HepG2 (cell line): Measurements from ENCODE around the gene ZKSCAN4. TPM values are rescaled to one million over a fixed set of nuclear protein-coding genes. Genes with fewer than 3 reads are reported as not detected.

Experiments used
- BORCS8-MEF2B ChIP-seq: sonication (generic); formaldehyde crosslinking; IDR thresholded peaks from 2 replicates; pipeline ENCODE4 v1.8.0; 2022; ENCODE audit warnings: mild to moderate bottlenecking, missing genetic modification reagents
- GABPA ChIP-seq, 2 experiments: IDR thresholded peaks; 2 replicates each; pipeline ENCODE4 v1.6.1; 2011 to 2016; ENCODE audit warnings: low read depth in 2 of 2, low read length in 1 of 2, missing biosample characterization in 1 of 2, missing genetic modification characterization in 1 of 2
- JARID2 ChIP-seq: sonication (generic); formaldehyde crosslinking; IDR thresholded peaks from 2 replicates; pipeline ENCODE4 v1.8.1; 2023; ENCODE audit warnings: missing genetic modification reagents, inconsistent platforms; ENCODE audit not compliant: insufficient replicate concordance
- KMT2A ChIP-seq: sonication (generic); formaldehyde crosslinking; IDR thresholded peaks from 2 replicates; pipeline ENCODE4 v1.4.0; 2020; ENCODE audit warnings: missing genetic modification reagents
- PLRG1 ChIP-seq: fragments of 450-650 bp; conservative IDR thresholded peaks from 2 replicates; pipeline ENCODE4 v1.6.1; 2016
- POLR2A ChIP-seq, 2 experiments: IDR thresholded peaks; 2 replicates each; pipeline ENCODE4 v1.6.1; 2011; ENCODE audit warnings: low read depth in 2 of 2, low read length in 2 of 2, mild to moderate bottlenecking in 1 of 2, moderate library complexity in 1 of 2; ENCODE audit not compliant: insufficient read depth in 1 of 2
- SIN3B ChIP-seq: fragments of 150-350 bp; IDR thresholded peaks from 2 replicates; pipeline ENCODE4 v1.6.1; 2014; ENCODE audit warnings: low read length
- SOX6 ChIP-seq, 2 experiments: fragments of 450-650 bp in 1 of 2; sonication (generic) in 1 of 2; formaldehyde crosslinking in 1 of 2; IDR thresholded peaks; 2 replicates each; pipeline versions ENCODE4 v1.4.0 to v1.6.1; 2017 to 2020; ENCODE audit warnings: antibody characterized with exemption in 1 of 2, mild to moderate bottlenecking in 1 of 2, missing genetic modification reagents in 1 of 2
- TCF7 ChIP-seq: sonication (generic); IDR thresholded peaks from 2 replicates; pipeline ENCODE4 v1.6.1; 2016; ENCODE audit warnings: antibody characterized with exemption, low read depth
- ZC3H4 ChIP-seq: sonication (generic); formaldehyde crosslinking; IDR thresholded peaks from 2 replicates; pipeline ENCODE4 v1.4.0; 2020; ENCODE audit warnings: missing genetic modification reagents, borderline replicate concordance
- ZFY ChIP-seq: sonication (generic); formaldehyde crosslinking; IDR thresholded peaks from 2 replicates; pipeline ENCODE4 v1.4.0; 2020; ENCODE audit warnings: missing genetic modification reagents
- ZNF274 ChIP-seq: sonication (generic); formaldehyde crosslinking; IDR thresholded peaks from 2 replicates; pipeline ENCODE4 v1.5.1; 2020; ENCODE audit warnings: mild to moderate bottlenecking, missing genetic modification reagents
- ZNF547 ChIP-seq: sonication (generic); formaldehyde crosslinking; IDR thresholded peaks from 2 replicates; pipeline ENCODE4 v1.5.1; 2020; ENCODE audit warnings: mild to moderate bottlenecking, missing genetic modification reagents
- ZNF788 ChIP-seq: sonication (generic); formaldehyde crosslinking; IDR thresholded peaks from 2 replicates; pipeline ENCODE4 v1.5.0; 2020; ENCODE audit warnings: mild to moderate bottlenecking, missing genetic modification reagents, borderline replicate concordance
- ZNF839 ChIP-seq: sonication (generic); formaldehyde crosslinking; IDR thresholded peaks from 2 replicates; pipeline ENCODE4 v1.4.0; 2020; ENCODE audit warnings: missing genetic modification reagents, mild to moderate bottlenecking, borderline replicate concordance
- ZSCAN12 ChIP-seq: sonication (generic); formaldehyde crosslinking; IDR thresholded peaks from 2 replicates; pipeline ENCODE4 v1.9.0; 2021; ENCODE audit warnings: mild to moderate bottlenecking, missing genetic modification reagents
- ZSCAN20 ChIP-seq: sonication (generic); formaldehyde crosslinking; IDR thresholded peaks from 2 replicates; pipeline ENCODE4 v1.4.0; 2020; ENCODE audit warnings: missing genetic modification reagents, mild to moderate bottlenecking, borderline replicate concordance
- ZSCAN25 ChIP-seq: sonication (generic); formaldehyde crosslinking; IDR thresholded peaks from 2 replicates; pipeline ENCODE4 v1.8.0; 2022; ENCODE audit warnings: mild to moderate bottlenecking, missing genetic modification reagents
- polyA plus RNA-seq, 8 experiments: library from polyadenylated mRNA; depleted of rRNA in 3 of 8; stranded (reverse) in 7 of 8; unstranded in 1 of 8; fragments of >200 nt; fragmentation: Illumina TruSeq in 4 of 8; extraction: Trizol in 4 of 8; gene quantifications; 2 replicates each; pipeline versions ENCODE4 v1.2.1 to v1.2.3, GENCODE V29; 2011 to 2016; ENCODE audit warnings: low read depth in 4 of 8, missing spikeins in 1 of 8, mixed read lengths in 1 of 8; ENCODE audit not compliant: insufficient read depth in 1 of 8
- total RNA-seq, 5 experiments: library from RNA; depleted of rRNA; stranded (reverse); fragments of >200 nt; fragmentation: Illumina TruSeq; extraction: Trizol; gene quantifications; 2 replicates each; pipeline ENCODE4 v1.2.3, GENCODE V29; 2016; ENCODE audit warnings: low read depth in 1 of 5
- TF ChIP-seq, protein P1 (sequence below): sonication (generic); formaldehyde crosslinking; IDR thresholded peaks from 2 replicates; pipeline ENCODE4 v1.4.0; 2020; ENCODE audit warnings: mild to moderate bottlenecking, missing genetic modification reagents
- TF ChIP-seq, protein P2 (sequence below): sonication (generic); formaldehyde crosslinking; IDR thresholded peaks from 2 replicates; pipeline ENCODE4 v1.4.0; 2020; ENCODE audit warnings: missing genetic modification reagents, mild to moderate bottlenecking, borderline replicate concordance
- TF ChIP-seq, protein P3 (sequence below): sonication (generic); formaldehyde crosslinking; IDR thresholded peaks from 2 replicates; pipeline ENCODE4 v1.8.0; 2022; ENCODE audit warnings: mild to moderate bottlenecking, missing genetic modification reagents, borderline replicate concordance
- TF ChIP-seq, protein P4 (sequence below): sonication (generic); formaldehyde crosslinking; conservative IDR thresholded peaks from 2 replicates; pipeline ENCODE4 v1.8.0; 2022; ENCODE audit warnings: low read depth, missing genetic modification reagents
- TF ChIP-seq, protein P5 (sequence below): sonication (generic); formaldehyde crosslinking; IDR thresholded peaks from 2 replicates; pipeline ENCODE4 v1.4.0; 2020; ENCODE audit warnings: missing genetic modification reagents

ZKSCAN4 gene
- total and polyA plus RNA-seq, 2 of the 13 experiments (the other 11 are each of a cell fraction or from before 2014, with no cell fraction given): 2.9 to 7.8 TPM

DNA sequence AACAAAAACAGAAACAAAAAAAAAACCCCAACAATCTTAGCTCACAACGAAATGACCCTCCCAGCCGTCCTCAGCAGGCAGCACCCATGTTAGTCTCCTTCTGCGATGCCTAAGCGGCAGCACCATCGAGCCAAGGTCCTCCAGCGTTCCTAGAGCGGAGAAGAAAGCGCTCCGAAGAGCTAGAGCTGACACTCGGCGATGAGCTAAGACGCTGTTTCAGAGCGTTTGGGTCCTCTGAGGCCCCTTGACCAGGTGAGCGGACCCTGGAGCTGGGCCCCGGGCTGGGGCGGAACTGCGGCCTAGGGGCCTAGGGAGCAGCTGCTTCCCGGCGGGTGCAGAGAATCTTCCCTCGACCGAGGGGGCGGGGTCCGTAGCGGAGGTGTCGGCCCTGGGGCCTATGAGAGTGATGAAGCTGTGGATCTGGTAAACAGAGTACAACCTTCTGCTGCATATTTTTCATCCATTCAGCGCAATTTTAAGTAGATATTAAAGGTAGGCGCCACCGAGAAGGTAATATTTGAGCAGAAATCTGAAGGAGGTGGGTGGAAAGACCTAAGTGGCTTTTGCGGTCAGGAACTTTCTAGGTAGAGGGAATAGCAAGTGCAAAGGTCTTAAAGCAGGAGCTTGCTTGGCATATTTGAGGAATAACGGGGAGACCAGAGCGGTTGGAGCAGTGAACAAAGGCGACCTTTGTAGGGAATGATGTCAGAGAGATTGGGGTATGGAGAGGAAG is 15.1 kb upstream of the ZKSCAN4 start, which contains the start of gene ZSCAN26 (continued):
- TF ChIP-seq ZC3H4 (CRISPR knock-in tag) (0 out of 2 replicates have a peak, but pooled peaks have one; percentile 30), SIN3B (peak; percentile 30; the same call in 1 of the 2 replicates), GABPA (IDR thresholded peaks at IDR 0.05; ENCODE audit: low read depth, low read length) (peak; percentile 33; the same call in 1 of the 2 replicates), GABPA (CRISPR knock-in tag; IDR thresholded peaks at IDR 0.05; ENCODE audit: low read depth) (peak; percentile 88), ZFY (CRISPR knock-in tag) (peak; percentile 100), ZSCAN12 (CRISPR knock-in tag) (0 out of 2 replicates have a peak, but pooled peaks have one; percentile 57), SOX6 (IDR thresholded peaks at IDR 0.05) (no peak), SOX6 (CRISPR knock-in tag; IDR thresholded peaks at IDR 0.05) (peak; percentile 66; the same call in 1 of the 2 replicates), ZNF839 (CRISPR knock-in tag) (peak; percentile 69; the same call in 1 of the 2 replicates), ZNF274 (CRISPR knock-in tag) (peak; percentile 92), ZNF788 (peak; percentile 65; the same call in 1 of the 2 replicates), BORCS8-MEF2B (CRISPR knock-in tag) (peak; percentile 96), ZNF547 (CRISPR knock-in tag) (peak; percentile 94), JARID2 (peak; percentile 71), ZSCAN25 (CRISPR knock-in tag) (peak; percentile 52; the same call in 1 of the 2 replicates), TCF7 (no peak), KMT2A (peak; percentile 97), POLR2A (IDR thresholded peaks at IDR 0.05; ENCODE audit: insufficient read depth in 1 of 2, low read depth in 2 of 2, low read length in 2 of 2) (peak; percentile 79 to 81), PLRG1 (no peak), ZSCAN20 (CRISPR knock-in tag) (peak; percentile 80; the same call in 1 of the 2 replicates)
- TF ChIP-seq, protein P1, sequence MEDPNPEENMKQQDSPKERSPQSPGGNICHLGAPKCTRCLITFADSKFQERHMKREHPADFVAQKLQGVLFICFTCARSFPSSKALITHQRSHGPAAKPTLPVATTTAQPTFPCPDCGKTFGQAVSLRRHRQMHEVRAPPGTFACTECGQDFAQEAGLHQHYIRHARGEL (CRISPR knock-in tag): no peak
- TF ChIP-seq, protein P2, sequence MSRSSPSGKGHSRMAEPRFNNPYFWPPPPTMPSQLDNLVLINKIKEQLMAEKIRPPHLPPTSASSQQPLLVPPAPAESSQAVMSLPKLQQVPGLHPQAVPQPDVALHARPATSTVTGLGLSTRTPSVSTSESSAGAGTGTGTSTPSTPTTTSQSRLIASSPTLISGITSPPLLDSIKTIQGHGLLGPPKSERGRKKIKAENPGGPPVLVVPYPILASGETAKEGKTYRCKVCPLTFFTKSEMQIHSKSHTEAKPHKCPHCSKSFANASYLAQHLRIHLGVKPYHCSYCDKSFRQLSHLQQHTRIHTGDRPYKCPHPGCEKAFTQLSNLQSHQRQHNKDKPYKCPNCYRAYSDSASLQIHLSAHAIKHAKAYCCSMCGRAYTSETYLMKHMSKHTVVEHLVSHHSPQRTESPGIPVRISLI: peak; percentile 36; the same call in 1 of the 2 replicates
- TF ChIP-seq, protein P3, sequence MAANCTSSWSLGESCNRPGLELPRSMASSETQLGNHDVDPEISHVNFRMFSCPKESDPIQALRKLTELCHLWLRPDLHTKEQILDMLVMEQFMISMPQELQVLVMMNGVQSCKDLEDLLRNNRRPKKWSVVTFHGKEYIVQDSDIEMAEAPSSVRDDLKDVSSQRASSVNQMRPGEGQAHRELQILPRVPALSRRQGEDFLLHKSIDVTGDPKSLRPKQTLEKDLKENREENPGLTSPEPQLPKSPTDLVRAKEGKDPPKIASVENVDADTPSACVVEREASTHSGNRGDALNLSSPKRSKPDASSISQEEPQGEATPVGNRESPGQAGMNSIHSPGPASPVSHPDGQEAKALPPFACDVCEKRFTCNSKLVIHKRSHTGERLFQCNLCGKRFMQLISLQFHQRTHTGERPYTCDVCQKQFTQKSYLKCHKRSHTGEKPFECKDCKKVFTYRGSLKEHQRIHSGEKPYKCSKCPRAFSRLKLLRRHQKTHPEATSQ (CRISPR knock-in tag): peak; percentile 72; the same call in 1 of the 2 replicates
- TF ChIP-seq, protein P4, sequence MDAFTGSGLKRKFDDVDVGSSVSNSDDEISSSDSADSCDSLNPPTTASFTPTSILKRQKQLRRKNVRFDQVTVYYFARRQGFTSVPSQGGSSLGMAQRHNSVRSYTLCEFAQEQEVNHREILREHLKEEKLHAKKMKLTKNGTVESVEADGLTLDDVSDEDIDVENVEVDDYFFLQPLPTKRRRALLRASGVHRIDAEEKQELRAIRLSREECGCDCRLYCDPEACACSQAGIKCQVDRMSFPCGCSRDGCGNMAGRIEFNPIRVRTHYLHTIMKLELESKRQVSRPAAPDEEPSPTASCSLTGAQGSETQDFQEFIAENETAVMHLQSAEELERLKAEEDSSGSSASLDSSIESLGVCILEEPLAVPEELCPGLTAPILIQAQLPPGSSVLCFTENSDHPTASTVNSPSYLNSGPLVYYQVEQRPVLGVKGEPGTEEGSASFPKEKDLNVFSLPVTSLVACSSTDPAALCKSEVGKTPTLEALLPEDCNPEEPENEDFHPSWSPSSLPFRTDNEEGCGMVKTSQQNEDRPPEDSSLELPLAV (CRISPR knock-in tag): no peak
- TF ChIP-seq, protein P5, sequence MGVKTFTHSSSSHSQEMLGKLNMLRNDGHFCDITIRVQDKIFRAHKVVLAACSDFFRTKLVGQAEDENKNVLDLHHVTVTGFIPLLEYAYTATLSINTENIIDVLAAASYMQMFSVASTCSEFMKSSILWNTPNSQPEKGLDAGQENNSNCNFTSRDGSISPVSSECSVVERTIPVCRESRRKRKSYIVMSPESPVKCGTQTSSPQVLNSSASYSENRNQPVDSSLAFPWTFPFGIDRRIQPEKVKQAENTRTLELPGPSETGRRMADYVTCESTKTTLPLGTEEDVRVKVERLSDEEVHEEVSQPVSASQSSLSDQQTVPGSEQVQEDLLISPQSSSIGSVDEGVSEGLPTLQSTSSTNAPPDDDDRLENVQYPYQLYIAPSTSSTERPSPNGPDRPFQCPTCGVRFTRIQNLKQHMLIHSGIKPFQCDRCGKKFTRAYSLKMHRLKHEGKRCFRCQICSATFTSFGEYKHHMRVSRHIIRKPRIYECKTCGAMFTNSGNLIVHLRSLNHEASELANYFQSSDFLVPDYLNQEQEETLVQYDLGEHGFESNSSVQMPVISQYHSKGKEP (CRISPR knock-in tag): peak; percentile 78; the same call in 1 of the 2 replicates
